GM12891 (cell line): ENCODE measurements around the gene C1orf226.

ENCODE experiments used
- PAX5 ChIP-seq: IDR thresholded peaks from 2 replicates; pipeline ENCODE4 v1.6.1; 2011; ENCODE audit warnings: low read length, moderate library complexity, mild to moderate bottlenecking; ENCODE audit not compliant: insufficient read depth, severe bottlenecking
- POLR2A ChIP-seq: IDR thresholded peaks from 2 replicates; pipeline ENCODE4 v1.6.1; 2011; ENCODE audit warnings: low read depth, low read length, control low read depth
- POLR2AphosphoS5 ChIP-seq: IDR thresholded peaks from 2 replicates; pipeline ENCODE4 v1.6.1; 2011; ENCODE audit warnings: low read depth, low read length, control low read depth
- POU2F2 ChIP-seq: IDR thresholded peaks from 2 replicates; pipeline ENCODE4 v1.6.1; 2011; ENCODE audit warnings: low read depth, mild to moderate bottlenecking, control low read depth, low read length, moderate library complexity
- SPI1 ChIP-seq: IDR thresholded peaks from 2 replicates; pipeline ENCODE4 v1.6.1; 2011; ENCODE audit warnings: low read depth, low read length, control low read depth
- TAF1 ChIP-seq: IDR thresholded peaks from 2 replicates; pipeline ENCODE4 v1.6.1; 2011; ENCODE audit warnings: low read depth, low read length, control low read depth

DNA sequence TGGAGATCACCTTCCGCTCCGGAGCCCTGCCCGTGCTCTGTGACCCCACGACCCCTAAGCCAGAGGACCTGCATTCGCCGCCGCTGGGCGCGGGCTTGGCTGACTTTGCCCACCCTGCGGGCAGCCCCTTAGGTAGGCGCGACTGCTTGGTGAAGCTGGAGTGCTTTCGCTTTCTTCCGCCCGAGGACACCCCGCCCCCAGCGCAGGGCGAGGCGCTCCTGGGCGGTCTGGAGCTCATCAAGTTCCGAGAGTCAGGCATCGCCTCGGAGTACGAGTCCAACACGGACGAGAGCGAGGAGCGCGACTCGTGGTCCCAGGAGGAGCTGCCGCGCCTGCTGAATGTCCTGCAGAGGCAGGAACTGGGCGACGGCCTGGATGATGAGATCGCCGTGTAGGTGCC, 14.5 kb upstream of the C1orf226 start:
- TF ChIP-seq POLR2A (no peak), POLR2AphosphoS5 (no peak), TAF1 (no peak), POU2F2 (no peak), SPI1 (no peak), PAX5 (no peak)
